GM19452 (cell line): ENCODE measurements around the gene ZNHIT3.

Experiments
- ATAC-seq: cut with Tn5 transposase; IDR thresholded peaks from one replicate; pipeline ENCODE4 v1.9.1; 2021; ENCODE audit not compliant: unreplicated experiment

Gene ZNHIT3

GRCh38 chr17:36545077-36545464 lies 58.6 kb downstream of the ZNHIT3 start:
- ATAC-seq, result no peak
